ENCODE results near the gene SBF2. TPM values are rescaled to one million over a fixed set of nuclear protein-coding genes. Genes with fewer than 3 reads are reported as not detected.
"Not testable (repeated sequence)": the region's sequence is repeated elsewhere in the genome, so short reads cannot be mapped to it uniquely, and the experiment has no call there.

Gene SBF2
- total RNA-seq, 1 experiment from 2014 or later, result 32.1 TPM

DNA sequence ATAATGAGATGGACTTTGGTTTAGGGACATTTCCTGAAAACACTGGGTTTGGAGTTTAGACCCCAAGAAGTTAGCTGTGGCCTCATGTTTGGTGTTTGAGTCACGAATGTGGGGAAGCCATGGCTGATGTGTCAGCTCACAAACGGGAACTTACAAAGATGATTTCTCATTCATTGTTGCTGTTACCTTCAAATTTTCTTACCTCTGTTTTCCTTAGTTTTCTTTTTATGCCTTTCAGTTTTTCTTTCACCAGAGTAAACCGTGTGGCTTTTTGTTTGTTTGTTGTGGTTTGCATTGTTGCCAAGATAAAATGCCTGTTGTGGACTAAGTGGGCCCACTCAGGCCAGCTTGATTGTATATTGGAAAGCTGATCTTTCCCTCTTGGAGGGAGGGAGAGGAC is 541.0 kb downstream of the SBF2 start:
- peak; percentile 84 for DNase-seq (ENCODE audit: low read depth)

DNA sequence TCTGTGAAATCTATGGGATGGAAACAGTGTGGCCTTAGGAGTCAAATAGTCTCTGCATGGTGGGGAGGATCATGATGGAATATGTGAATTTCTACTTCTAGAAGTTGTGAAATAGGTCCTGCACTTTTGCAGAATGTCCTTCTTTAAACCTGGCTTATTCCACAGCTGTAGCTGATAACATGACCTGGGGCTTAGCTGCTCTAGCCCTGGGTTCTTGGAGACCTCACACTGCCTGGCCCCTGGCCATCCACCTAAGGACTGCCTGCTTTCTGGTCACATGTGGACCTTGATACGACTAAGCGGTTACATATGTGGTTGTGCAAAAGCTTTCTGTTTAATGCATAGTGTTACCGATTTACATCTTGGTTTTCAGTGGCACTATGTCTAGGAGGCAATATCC is 541.9 kb downstream of the SBF2 start:
- DNase-seq (ENCODE audit: low read depth), result peak; percentile 43

DNA sequence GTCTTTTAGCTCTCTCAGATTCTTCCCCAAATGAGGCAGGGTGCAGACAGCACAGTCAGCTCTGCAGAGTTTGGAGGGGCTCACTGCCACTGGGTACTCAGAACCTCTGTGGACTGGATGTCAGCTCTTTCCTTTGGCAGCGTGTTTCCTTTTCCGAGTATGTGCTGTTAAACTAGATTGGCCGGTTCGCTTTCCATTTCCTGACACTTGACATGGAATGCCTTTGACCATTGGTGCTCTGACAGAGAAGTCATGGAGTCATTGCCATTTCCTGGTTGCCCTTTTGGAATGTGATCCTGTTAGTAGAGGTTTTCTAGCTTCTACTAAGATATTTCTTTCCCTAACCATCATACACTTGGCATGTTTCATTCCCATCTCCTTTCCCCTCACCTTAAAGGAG is 543.5 kb downstream of the SBF2 start:
- DNase-seq (ENCODE audit: low read depth), result no peak

DNA sequence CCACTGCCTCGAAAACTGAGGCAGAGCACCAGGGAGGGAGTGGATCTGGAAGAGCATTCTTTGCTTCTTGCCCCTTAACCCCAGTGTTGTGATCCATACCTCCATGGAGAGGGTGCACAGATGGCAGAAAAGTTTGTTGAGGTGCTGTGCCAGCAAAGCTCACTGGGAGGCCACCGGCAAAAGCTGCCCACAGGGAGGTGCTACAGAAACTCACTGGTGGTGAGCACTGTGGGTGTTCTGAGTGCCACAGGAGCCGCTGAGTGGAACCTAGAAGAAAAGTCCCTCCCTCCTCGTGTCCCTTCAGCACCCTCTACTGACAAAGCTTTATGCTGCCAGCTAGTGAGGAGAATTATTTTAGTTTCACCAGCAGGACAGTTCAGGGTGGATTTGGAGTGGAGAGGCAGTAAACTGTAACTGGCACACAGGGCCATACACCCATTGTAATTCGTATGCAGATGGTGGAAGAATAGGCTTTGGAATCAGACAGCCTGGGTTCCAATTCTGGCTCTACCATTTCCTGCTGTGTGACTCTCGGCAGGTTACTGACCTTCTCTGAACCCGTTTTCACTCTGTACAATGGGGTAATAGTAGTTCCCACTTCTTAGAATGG is 545.6 kb downstream of the SBF2 start:
- peak; percentile 86 for DNase-seq (ENCODE audit: low read depth)

DNA sequence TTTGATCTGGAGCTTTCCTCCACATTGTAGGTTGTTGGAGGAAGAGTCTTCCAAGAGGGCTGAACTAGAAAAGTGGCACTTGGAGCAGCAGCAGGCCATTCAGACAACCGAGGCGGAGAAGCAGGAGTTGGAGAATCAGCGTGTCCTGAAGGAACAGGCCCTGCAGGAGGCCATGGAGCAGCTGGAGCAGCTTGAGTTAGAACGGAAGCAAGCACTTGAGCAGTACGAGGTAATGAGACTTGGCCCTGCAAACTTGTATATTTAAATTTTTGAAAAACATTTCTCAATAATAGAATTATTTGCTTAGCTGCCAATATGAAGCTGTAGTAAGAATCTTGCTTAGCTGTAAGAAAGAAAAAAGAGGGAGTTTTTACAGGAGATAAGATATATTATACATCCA is 546.2 kb downstream of the SBF2 start:
- DNase-seq (ENCODE audit: low read depth), result no peak

DNA sequence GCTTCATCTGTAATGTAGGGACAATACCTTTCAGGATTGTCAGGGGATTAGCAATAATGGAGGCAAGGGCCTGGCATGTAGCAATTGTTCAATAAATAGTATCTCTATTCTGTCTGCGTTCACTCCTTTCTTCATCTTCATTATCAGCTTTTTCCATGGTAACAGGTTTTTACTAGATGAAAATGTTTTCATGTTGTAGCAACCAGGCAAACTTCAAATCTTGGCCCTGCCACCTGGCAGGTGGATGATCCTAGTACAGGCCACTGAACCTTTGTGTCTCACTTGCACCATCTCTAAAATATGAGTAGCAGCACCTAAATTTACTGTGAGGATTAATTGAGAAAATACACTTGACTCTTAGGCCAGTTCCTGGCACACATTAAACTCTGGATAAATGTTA is 546.8 kb downstream of the SBF2 start:
- no peak for DNase-seq (ENCODE audit: low read depth)

DNA sequence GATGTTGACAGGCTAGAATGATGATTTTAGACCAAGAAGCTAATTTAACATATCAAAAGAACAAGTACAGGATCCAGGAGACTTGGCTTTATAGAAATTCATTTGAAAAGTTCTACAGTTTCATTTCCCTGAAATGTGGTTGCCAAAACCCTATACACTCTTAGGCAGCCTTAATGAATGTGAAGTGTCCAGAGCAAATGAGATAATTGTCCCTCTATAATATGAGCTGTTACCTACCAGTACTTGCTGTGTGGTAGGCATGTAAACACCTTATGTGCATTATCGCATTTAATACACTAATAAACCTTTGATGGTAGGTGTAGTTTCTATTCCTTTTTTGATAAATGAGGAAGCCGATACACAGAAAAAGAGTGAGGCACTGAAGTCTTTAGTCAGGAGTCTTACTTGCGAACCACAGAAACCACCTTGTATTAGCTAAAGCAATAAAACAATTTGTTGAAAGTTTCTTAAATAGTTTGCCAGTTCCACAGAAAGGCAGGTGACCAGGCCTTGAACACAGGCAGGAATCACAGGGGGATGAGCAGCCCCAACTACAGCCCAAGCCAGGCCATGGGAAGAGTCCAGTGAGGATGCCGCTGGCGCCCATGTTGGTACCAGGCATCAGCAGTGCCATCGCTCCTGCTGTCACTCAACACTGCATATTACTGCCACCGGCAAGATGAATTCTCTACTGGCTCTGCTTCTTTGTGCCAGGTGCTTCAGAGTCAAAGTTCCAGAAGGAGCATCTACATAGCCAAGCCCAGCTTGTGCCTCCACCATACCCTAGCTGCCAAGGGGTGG is 548.4 kb downstream of the SBF2 start:
- no peak for DNase-seq (ENCODE audit: low read depth)

DNA sequence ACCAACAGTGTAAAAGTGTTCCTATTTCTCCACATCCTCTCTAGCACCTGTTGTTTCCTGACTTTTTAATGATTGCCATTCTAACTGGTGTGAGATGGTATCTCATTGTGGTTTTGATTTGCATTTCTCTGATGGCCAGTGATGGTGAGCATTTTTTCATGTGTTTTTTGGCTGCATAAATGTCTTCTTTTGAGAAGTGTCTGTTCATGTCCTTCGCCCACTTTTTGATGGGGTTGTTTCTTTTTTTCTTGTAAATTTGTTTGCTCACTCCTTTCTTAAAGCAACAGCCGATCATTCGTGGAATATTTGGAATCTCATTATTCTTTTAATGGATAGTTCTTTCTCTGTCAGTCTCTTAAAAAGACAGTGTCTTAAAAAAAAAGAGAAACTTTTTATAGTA is 550.5 kb downstream of the SBF2 start:
- not testable (repeated sequence) for DNase-seq (ENCODE audit: low read depth)

DNA sequence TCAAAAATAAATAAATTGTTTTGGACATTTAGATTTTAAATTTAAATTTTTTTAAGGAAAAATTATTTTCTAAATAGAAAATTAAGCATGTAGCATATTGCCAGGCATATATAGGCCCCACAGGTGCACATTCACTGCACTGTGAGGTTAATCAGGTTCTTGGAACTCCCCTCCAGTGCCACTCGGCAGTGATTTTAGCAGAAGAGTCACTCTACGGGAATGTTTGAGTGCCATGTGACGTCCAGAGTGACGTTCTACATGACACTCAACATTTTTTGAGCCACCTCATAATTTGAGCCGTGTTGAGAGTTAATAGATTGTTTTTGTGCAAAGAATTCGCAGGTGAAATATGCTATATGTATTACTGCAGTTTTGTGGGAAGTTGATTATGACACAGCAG is 552.8 kb downstream of the SBF2 start:
- no peak for DNase-seq (ENCODE audit: low read depth)

DNA sequence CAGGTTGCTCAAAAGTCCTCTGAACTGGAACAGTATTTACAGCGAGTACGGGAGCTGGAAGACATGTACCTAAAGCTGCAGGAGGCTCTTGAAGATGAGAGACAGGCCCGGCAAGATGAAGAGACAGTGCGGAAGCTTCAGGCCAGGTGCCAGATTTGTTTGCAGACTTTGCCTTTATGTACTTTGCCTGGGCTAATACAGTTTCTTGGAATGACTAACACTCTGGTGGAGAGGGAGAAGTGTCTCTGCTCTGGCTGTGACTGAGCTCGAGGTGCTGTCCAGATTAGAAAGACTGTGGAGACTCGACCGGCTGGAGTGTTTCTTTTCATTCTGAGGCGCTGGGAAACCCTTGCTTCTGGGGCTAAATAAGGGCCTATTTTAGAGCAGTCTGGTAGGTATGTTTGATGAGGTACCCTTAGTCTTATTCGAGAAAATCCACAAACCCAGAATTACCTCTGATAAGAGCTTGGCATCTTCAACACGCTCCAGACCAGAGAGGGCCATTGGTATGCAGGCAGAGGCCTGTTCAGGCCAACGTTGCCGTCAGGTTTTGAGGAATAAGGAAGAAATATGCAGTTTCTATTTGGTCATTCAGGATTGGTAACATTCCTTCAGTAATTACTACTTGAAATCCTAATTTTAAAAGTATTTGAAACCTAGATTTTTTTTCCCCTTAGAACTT is 553.7 kb downstream of the SBF2 start:
- DNase-seq (ENCODE audit: low read depth), result no peak

DNA sequence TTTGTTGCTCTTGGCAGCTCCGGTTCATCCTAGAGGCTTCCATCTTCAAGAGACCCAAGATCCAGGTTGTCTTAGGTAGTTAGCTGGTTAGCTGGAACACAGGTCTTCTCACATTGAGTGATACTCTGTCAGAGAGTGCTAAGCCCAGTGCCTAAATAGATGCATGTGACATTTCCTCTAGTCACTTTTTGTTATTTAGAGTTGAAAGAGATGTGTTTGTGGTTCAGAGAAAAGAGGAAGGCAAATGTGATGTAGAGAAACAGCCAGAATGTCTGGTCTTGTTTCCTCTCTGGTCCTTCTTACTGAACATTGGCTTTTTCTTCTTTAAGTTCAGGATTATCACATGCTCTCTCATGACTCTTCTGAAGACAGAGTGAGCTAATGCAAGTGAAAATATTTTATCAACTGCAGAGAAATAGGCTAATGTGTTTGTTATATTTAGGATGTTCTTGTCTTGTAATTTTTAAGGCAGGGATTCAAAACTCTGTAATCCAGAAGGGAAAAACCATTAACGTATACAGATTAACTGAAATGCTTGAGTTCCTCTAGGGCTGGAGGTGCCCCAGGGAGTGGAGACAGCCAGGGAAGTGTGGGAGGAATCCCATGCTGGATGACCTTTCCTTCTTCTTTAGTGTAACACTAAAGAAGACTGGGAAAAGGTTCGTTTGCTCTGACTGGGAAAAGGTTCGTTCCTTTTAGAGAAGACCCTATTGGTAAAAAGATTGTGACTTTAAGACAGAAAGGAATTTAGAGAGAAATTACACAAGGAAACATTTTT is 554.7 kb downstream of the SBF2 start:
- no peak for DNase-seq (ENCODE audit: low read depth)

DNA sequence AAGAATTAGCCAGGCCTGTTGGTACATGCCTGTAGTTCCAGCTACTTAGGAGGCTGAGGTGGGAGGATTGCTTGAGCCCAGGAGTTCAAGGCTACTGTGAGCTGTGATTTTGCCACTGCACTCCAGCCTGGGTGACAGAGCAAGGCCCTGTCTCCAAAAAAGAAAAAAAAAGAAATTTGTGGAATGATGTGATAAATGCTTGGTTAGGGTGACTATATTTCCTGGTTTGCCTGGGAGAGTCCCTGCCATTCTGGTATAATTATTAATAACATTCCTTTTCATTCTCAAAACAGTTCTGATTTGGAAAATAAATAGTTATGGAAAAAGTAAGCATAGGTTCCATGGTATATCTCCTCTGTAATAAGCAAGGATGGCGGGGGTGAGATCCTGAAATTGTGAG is 555.3 kb downstream of the SBF2 start:
- DNase-seq (ENCODE audit: low read depth), result no peak

DNA sequence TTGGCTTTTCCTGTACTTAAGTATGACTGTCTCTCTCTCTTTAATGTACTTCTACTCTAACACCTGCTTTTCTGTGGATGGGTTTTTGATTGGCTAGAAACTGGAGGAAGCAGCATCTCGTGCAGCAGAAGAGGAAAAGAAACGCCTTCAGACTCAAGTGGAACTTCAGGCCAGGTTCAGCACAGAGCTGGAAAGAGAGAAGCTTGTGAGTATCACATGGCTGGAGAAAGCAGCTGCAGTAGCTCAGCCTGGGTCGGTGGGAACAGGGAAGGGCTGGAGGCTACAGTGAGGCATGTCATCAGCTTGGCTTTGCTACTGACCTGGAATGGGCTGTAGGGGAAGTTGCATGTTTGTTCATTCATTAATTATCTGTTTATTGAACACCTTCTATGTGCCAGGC is 555.9 kb downstream of the SBF2 start:
- peak; percentile 40 for DNase-seq (ENCODE audit: low read depth)

DNA sequence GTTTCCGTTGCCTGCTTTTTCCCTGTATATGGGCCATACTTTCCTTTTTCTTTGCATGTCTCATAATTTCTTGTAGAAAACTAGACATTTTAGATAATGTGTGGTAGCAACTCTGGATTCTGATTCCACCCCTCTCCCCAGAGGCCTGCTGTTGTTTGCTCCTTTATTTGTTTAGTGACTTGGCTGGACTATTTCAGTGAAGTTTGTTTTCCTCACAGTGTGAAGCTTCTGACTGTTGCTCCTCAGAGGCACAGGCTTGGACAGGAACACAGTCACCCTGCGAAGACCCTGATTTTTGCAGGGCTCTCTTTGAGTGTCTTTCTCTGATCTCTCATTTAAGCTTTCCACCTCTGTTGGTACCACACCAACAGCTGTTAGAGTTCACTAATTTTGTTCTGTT is 557.7 kb downstream of the SBF2 start:
- DNase-seq (ENCODE audit: low read depth), result no peak

DNA sequence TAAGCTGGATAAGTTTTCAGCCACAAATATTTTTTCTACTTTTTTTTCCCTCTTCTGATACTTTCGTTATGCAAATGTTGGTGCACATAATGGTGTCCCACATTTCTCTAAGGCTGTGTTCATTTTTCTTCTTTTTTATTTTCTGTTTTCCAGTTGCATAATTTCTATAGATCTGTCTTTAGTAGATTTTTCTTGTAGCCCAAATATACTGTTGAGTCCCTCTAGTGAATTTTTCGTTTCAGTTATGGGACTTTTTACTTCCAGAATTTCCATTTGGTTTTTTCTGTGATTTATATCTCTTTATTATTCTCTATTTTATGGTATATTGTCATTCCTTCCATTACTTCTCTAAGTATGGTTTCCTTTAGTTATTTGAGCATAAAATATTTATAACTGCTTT is 558.1 kb downstream of the SBF2 start:
- DNase-seq (ENCODE audit: low read depth), result no peak

DNA sequence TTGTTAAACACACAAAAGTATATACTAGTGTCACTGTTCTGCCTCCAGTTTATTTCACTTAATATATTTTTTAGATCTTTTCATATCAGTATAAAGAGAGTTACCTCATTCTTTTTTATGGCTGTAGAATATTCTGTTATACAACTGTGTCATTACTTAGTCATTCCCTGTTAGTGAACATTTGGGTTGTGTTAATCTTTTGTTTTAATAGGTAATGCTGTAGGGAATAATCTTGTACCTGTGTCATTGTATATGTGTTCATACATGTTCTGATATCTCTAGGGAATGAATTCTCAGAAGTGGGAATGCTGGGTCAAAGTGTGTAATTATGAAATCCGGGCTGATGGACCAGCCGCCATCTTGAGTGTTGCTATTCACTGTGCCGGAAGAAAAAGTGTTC is 558.8 kb downstream of the SBF2 start:
- DNase-seq (ENCODE audit: low read depth), result no peak

DNA sequence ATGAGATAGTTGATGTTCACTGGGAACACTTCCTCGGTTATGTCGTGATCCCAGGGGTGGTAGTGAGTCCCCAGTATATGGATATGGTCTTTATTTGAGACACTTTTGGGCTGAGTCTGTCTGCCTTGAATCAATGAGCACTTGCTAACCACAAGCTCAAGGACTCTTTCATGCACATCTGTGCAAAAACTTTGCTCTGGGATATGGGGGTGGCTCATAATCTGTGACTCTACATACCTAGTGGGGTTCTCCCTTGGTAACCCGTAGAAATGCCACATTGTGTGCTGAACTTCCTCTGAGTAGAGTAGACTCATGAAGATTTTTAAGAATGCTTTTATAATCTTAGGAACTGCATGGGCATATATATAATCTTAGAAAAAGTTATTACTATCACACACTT is 560.8 kb downstream of the SBF2 start:
- DNase-seq (ENCODE audit: low read depth), result no peak

DNA sequence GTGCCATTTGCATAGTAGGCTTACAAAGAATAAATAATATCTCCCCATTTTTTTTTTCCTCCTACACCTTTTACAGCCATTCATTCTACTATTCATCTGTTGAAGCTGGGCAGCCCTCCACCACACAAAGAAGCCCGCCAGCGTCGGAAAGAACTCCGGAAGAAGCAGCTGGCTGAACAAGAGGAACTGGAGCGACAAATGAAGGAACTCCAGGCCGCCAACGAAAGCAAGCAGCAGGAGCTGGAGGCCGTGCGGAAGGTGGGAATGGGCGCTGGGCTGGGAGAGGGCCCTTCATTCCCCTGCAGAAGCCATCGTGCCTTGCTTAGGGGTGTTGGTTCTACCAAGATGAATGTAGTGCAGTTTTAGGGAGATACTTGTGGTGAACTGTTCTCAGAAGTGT is 561.6 kb downstream of the SBF2 start:
- DNase-seq (ENCODE audit: low read depth), result no peak

DNA sequence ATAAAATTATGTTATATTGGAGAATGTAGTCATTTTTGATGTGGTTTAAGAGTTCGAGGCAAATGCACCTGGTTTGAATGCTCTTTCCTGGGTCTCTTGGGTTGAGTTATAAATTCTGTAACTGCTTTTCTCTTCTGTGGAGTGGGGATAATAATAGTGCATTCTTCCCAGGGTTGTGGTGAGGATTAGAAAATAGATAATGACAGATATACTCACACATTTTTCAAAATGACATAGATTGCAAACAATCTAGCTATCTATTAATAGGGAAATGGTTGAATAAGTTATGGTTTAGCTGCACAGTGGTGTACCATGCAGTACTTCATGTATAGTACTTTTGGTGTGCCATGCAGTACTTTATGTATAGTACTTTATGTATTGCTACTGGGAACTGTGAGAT is 562.8 kb downstream of the SBF2 start:
- no peak for DNase-seq (ENCODE audit: low read depth)

Data from LHCN-M2 (cell line).